DMS53 treated with DMSO at 0.1 percent for 48 hours (cell line): ENCODE data around the gene AKAP1.
A peak's percentile ranks its signal among the peaks of the same experiment; 100 is the strongest.
"Not testable (repeated sequence)": the region's sequence is repeated elsewhere in the genome, so short reads cannot be mapped to it uniquely, and the experiment has no call there.

Source experiments
- DNase-seq: peaks from one replicate; lab custom pipeline; 2025; ENCODE audit not compliant: unreplicated experiment; lab: John Stamatoyannopoulos, UW

The AKAP1 gene

DNA sequence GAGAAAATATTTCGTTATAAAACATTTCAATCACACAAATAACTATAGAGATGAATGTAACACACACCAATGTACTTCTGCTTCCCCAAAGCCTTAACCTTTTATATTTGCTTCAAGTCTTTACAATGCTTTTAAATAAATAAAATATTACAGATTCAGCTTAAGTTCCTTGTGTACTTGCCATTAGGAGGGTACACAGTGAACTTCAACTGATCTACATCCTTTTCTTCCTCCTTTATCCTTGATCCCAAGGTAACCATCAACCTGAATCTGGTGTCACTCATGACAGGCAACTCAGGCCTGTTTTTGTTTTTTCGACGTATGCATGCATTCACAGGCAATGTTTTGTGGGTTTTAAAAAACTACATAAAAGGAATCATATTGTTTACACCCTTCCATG lies 9.3 kb upstream of the AKAP1 start:
- DNase-seq = no peak

DNA sequence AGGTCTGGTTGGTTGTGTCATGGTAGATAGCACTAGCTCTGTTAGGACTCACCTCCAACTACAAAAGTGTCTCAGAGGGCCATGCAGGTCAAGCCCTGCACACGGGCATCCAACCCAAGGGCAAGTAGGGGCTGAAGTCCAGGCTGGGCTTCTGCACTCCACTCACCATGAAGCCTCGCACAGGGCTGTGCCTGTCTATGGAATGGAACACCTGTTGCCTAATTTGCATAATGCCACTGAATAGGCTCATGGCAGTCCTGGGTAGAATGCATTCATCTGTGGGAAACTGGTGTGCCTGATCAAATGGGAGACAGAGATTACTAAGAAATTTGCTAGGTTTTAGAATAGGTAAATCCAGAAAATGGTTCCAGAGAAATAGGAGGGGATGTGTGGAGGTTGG lies 8.0 kb upstream of the AKAP1 start:
- DNase-seq = no peak

DNA sequence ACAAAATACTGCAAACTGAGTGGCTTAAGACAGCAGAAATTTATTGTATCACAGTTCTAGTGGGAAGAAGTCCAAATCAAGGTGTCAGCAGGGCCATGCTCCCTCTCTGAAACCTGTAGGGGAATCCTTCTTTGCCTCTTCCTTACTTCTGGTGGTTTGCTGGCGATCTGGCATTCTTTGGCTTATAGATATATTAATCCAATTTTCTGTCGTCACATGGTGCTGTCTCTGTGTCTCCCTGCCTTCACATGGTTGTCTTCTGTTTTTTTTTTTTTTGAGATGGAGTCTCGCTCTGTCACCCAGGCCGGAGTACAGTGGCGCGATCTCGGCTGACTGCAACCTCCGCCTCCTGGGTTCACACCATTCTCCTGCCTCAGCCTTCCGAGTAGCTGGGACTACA lies 6.8 kb upstream of the AKAP1 start:
- no peak for DNase-seq

DNA sequence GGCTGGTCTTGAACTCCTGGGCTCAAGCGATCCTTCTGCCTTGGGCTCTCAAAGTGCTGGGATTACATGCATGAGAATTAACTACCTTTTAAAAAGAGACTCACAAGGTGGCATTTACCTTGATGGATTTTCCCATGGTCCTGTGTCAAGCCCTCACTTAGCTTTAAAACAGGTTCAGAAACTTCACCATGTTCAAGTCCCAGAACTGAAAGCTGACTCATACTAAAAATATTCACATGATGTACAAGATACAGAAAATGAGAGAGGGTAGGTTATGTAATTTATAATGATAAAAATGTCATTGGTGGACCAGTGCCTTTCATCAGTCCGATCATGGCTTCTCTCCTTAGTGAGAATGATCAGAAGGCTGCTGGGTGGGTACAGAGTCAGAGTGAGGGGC lies 4.3 kb upstream of the AKAP1 start:
- no peak for DNase-seq

DNA sequence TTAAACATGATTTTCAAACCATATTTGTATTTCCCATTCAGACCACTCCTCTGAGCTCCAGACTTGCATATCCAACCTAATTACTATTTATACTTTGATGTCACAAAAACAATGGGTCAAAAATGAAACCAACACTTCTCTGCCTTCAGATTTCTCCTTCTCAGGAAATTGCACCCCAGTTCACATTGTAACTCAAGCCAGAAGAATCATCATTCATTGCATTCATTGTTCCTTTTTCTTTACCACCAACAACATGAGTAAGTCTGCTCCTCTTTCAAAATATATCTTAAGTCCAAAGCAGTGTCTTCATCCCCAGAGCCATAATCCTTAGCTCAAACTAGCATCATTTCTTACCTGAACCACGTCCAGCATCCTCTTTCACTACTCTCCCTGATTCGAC lies 2.6 kb upstream of the AKAP1 start:
- no peak for DNase-seq

DNA sequence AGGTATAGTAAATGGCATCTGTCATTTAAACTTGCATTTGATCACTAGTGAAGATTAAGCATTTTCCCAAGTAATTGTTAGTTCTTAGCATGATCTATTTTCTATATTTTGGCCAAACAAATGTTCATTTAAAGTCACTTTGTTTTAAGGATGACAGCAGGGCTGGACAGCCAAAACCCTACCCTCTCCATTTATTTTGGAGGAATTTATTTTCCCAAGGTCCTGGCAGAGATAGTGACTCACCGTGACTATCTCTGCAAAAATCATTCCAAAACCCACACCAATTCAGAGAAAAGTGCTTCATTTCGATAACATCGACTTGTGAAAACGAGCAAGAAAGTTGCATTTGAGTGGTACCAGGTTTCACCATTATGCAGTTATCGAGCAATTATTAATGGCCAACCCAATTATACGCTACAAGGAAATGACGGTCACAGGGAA lies 665 bp upstream of the AKAP1 start:
- DNase-seq = no peak

DNA sequence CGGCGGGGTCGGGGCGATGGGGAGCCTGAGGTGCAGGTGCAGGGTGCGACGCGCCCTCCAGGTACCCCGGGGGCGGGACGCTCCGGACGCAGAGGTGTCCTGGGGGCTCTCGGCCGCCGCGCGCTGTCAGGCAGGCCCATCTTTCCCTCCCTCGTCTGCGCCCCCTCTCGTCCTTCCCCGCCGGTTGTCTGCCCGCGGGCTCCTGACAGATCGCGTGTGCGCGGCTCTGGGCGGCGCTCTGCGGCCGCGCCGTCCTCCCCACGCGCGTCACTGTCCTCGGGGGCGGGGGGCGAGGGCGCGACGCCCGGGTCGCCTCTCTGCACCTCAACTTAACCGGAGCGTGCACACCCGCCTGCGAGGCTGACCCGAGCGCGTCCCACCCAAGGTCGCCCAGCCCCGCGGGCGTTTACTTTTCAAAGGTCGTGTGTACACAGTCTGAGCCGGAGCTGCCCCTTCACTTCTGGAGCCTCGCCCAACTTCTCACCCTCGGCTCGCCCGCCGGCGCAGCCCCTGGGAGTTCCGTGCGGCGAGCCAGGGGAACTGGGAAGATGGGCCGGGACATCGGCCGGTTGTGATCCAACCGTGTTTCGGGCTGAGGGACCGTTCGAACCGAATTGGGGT lies 512 bp downstream of the AKAP1 start:
- no peak for DNase-seq

DNA sequence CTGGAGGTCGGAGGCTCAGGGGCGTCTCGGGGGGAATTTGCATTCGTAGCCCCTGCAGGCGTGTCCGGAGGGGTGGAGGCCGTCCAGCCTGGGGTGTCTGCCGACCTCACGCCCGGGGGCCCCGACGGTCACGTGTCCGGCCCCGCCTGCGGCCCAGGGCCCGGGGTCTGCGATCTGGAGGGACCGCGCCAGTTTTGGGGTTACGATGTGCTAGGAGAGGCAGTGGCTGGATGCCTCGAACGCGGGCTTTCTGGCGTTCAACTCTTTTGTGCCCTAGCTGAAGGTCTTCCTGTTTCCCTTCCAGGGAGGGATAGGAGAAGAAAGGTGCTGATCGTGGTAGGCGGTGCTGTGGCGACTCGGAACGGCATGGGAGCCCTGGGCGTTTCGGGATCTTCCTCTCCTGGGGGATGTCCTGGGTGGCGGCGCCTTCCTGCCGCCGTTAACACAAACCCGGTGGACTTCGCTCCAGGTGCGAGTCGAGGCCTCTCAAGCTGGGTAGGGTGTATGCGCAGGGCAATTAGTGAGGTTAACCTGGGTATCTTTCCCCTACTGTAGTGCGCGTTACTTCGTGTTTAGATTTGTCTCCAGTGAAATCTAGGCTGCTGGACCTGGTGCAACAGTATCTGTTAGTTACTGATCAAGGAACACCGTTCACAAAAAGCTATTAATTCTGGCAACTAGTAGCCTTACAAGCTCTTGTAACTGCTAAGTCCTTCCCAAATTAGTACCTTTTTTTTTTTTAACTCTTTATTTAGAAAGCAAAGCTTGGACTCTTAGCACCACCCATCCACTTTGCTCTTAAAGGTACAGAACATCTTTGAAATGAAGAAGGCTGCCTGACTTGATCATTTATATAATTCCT lies 1.3 kb downstream of the AKAP1 start:
- DNase-seq = peak; percentile 32

DNA sequence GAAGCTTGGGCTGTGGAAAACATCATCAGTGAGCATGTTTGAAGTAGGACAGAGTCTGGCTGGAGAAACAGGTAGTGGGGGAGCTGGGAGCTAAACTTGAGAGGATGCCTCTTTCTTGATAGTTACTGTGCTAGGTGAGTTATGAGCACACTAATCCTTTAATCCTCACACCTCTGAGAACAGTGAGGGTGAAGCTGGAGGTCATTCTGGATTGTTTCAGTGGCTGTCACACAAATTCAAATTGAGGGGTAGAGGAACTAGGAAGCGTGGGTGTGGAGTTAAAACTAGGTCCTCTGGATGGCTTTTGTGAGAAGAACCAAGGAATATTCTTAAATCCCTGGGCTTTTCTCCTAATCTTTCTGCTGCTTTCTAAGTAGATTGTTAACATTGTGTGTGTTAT lies 3.3 kb downstream of the AKAP1 start:
- DNase-seq = no peak

DNA sequence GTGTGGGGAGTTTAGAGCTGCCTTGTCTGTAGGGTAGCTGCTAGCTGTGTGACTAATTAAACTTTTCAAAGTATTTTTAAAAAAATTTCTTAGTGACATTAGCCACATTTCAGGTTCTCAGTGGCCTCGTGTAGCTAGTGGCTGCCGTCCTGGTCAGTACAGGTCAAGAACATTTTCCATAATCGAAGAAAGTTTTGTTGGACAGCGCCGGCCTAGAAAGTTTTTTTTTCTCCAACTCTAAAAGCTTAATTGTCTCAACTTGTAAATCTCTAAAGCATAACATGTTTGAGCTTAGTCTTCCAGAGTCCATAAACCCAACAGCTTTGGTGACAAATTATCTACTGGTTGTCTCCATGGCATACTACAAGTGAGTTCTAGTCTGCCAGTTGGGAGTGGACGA lies 4.3 kb downstream of the AKAP1 start:
- no peak for DNase-seq

DNA sequence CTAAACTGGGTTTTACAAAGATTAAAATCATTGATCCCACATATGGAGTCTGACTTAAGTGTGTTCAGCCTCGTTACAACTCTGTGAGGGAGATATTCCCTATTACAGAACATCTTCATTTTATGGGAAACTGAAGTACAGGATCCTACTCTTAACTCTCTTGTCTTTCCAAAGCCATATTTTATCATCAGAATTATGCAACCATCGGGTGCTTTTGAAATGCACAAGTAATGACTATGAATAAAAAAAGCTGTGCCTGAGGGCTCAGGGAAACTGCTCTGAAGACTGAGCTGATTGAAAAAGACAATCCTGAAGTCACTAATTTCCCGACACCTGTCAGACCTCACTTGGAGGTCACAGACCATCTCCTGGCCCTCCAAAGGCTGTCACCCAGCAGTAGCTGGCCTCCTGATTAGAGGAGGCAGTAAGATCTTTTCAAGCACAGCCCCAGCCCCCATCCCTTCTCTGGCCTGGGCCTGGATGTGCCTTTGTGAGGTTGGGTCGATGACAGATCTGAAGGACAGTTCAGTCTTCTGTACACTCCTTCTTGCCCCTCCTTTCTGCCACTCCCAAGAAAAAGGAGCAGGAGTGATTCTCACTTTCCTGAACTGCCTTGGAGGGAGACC lies 5.6 kb downstream of the AKAP1 start:
- no peak for DNase-seq

DNA sequence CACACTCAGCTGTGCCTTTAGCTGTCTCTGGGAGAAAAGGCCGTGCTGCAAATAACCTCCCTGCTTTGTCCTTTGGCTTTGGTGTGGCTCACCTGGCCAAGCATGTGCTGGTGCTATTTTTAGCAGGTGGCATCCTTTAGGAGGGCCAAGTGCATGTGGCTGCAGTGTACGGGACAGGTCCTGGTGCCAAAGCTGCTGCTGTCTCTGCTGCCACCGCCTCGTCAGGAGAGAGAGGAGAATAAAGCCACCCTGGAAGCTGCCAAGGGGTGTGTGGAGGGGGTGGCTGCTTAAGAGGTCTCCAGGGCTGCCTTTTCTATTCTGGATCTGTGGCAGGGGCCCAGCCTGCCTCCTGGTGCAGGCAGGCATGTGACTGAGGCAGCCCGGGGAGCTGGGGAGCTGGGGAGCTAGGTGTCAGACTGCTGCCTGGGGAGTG lies 6.2 kb downstream of the AKAP1 start:
- DNase-seq = no peak

DNA sequence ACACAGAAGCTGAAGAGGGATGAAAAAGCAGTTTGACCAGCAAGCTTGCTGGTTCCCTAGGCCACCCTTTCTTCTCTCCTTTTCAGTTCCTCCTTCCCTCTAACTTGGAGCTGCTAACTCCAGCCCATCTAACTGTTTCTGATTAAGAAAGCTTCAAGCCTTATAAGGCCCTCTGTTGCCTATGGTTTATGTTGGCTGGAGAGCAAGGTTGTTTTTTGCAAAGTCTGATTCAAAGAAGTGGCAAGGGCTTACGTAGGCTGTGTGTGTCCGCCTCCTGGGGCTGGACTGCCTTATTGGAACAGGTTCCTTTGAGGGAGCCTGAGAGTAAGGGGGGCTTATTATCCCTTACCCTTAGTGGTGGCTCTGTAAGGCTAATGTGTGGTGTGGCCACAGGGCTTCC lies 7.1 kb downstream of the AKAP1 start:
- DNase-seq = no peak

DNA sequence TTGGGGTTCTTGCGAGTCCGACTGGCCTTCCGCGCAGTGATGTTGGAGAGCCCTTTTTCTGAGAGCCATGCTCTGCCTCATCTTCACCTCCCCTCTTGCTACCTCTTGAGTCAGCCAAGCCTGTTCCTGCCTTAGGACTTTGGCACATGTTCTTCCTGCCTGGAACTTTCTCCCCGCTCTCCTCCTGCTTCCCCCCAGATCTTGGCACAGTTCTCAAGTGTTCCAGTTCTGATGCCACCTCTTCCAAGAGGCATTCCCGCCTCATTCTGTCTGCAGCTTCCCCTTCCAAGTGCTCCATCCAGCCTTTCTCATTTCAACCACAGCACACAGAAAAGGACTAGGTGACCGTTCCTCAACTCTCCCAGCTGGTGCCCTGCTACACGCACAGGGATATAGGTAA lies 7.7 kb downstream of the AKAP1 start:
- no peak for DNase-seq

DNA sequence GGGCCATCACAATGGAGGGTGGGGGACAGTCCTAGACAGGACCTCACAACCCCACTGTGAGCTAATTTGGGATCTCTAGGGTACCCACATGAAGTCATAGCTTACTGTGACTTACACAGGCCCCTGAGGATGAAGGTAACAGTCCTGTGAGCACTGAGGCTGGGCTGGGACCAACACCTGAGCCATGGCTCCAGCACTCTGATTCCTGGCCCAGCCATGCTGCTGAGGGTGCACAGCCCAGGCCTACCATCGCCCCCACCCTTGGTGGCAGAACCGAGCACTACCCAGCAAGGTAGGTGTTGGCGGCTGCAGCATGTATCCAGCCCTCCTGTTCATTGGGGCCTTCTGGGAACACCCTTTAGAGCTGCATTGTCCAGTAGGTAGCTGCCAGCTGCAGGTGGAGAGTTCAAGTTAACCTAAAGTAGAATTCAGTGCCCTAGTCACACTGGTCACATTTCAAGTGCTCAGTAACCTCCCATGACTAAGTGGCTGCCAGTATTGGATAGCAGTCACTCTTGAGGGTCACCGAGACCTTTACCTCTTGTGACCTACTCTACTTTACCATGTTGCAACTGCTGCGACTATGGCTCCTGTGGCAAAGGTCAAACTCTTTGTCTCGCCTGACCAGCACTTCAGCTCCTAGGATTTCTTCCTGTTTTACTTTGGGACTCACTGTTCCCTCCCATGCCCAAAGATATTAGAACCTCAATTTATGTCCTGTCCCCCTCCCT lies 11.6 kb downstream of the AKAP1 start:
- DNase-seq = no peak

DNA sequence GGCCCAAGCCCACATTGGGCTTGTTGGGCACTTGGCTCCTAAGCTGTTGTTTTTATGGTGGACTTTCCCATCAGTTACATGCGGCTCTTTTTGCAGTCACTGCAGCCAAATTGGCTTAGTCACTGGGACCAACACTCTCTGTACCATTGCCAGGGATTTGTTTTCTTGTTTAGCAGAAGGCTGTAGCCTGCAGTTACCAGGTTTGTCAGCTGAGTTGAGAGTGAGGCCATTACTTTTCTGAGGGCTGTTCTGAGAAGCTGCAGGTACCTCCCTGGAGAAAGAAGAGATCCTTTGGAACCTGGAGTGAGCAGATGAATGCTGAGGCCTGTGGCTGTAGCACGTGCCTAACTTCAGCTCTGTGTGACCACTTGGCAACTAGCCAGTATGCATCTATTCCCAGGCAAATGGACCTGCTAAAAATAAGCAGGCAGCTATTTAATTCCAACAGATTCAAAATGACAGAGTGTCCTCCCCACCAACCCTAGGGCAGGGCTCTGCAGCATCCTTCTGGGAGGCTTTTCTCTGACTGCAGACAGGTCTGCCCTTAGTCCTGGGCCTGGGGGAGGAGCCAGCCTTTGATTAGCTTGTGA lies 12.9 kb downstream of the AKAP1 start:
- no peak for DNase-seq

DNA sequence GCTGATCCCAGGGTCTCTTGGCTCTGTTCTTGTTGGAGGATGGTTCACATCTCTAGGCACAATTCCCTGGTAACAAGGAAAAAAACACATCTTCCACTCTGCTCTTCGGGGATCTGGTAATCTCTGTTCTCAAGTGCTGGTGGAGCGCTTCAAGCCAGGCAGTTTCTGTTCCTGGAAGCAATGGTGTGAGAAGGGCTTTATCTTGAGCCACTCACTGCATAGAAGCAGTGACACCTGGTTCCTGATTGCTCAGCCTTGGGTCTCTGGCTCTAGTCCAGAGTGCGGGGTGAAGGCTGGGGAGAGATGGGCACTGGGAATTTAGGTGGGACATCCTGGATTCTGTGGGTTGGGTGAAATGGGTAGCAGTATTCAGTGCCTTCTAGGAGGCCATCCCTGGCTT lies 14.1 kb downstream of the AKAP1 start:
- DNase-seq = no peak

DNA sequence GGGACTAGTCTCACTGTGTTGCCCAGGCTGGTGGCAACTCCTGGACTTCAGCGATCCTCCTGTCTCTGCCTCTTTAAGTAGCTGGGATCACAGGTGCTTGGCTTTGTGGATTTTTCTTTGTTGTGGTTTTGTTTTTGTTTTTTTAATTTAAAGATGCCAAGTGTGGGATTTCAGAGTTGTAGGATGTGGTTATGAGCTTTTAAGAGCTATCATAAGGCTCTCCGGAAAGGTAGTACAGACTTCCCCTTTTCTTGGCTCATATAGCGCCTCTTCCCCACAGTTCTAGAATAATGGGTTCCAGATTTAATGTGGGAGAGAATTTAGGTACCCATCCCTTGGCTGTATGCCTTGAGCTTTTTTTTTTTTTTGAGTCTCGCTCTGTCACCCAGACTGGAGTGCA lies 17.1 kb downstream of the AKAP1 start:
- DNase-seq = no peak

DNA sequence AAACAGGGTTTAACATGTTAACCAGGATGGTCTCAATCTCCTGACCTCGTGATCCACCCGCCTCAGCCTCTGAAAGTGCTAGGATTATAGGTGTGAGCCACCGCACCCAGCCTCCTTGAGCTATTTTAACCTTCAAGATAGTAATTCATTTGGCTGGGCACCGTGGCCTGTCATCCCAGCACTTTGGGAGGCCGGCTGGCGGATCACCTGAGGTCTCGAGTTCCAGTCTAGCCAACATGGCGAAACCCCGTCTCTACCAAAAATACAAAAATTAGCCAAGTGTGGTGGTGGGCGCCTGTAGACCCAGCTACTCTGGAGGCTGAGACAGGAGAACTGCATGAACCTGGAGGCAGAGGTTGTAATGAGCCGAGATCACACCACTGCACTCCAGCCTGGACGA lies 17.6 kb downstream of the AKAP1 start:
- DNase-seq = not testable (repeated sequence)

DNA sequence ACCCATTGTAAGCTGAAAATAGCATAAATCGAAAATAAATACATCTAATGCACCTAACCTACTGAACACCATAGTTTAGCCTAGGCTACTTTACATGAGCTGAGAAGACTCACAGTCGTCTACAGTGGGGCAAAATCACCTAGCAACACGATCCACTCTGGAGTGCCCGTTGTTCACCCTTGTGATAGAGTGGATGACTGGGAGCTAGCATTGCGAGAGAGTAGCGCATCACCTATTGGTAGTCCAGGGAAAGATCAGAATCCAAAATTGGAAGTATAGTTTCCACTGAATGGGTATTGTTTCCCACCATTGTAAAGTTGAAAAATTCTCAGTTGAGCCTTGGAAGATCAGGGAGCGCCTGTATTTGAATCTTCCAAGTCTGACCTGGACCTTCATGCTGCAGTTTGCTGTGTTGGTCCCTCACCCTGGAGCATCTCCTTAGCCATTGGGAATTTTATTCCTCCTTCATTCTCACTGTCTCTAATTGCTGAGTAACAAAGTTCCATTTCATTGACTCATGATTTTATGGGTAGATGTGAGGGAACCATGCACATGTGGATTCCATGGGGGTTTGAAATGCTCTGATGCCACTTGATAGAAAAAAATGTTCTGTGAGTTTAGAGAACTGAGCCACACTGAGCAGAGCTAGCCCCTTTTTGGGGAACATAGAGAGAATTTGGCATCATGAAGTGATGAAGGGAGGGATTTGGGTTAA lies 19.6 kb downstream of the AKAP1 start:
- no peak for DNase-seq

DNA sequence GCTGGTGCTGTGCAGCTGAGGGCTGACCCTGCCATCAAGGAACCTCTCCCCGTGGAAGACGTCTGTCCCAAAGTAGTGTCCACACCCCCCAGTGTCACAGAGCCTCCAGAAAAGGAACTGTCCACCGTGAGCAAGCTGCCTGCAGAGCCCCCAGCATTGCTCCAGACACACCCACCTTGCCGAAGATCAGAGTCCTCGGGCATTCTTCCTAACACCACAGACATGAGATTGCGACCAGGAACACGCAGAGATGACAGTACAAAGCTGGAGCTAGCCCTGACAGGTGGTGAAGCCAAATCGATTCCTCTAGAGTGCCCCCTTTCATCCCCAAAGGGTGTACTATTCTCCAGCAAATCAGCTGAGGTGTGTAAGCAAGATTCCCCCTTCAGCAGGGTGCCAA lies 20.5 kb downstream of the AKAP1 start:
- no peak for DNase-seq
